Activated CD8-positive, alpha-beta memory T cell treated with anti-CD3 and anti-CD28 coated beads, Interleukin-2, amount 50 U/mL, for 1 hour (primary cell): Measurements from ENCODE around the gene PNMA8B.
"Not testable (repeated sequence)": the region's sequence is repeated elsewhere in the genome, so short reads cannot be mapped to it uniquely, and the experiment has no call there.

ENCODE experiments used
- DNase-seq: peaks from one replicate; pipeline ENCODE4 v3.0.0-alpha.2; 2020; ENCODE audit errors: extremely low read depth

PNMA8B gene, protein sequence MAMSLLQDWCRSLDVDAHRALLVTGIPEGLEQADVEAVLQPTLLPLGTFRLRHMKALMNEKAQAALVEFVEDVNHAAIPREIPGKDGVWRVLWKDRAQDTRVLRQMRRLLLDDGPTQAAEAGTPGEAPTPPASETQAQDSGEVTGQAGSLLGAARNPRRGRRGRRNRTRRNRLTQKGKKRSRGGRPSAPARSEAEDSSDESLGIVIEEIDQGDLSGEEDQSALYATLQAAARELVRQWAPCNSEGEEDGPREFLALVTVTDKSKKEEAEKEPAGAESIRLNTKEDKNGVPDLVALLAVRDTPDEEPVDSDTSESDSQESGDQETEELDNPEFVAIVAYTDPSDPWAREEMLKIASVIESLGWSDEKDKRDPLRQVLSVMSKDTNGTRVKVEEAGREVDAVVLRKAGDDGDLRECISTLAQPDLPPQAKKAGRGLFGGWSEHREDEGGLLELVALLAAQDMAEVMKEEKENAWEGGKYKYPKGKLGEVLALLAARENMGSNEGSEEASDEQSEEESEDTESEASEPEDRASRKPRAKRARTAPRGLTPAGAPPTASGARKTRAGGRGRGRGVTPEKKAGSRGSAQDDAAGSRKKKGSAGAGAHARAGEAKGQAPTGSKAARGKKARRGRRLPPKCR

DNA sequence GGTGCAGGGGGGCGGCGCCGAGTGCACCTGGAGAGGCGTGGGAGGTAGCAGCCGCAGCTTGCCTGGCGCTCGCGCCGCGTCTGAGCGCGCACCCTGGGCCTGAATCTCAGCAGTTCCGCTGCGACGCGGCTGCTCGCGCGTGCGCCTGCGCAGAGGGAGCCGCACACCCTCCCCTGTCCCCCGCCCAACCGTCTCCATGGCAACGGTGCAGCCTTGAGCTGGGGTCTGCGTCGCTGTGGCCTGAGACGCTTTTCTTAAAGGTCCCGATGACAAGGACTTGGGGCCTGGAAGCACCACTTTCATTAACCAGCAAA lies at the start of gene PNMA8B:
Gene PNMA8B, minus strand, starts transcription at position 82 of the 314 bp plus-strand sequence. CDS start 402 bp downstream, outside the sequence.
- DNase-seq = no peak

DNA sequence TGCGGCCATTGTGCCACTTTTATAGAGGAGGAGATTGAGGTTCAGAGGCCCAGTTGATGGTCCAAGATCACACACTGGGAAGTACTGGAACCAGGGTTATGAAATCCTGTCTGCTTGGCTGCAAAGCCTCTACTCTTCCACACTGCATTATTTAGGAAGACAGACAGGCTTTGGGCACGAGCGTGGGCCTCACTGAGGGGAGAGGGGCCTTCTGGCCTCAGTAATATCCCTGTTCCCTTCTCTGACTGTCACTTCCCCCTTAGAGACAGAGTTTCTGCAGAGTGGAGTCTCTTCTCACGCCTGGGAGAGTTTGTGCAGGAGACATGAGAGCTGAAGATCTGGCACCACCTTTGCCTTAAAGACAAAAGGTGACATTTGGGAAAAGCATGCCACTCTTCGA lies 49.0 kb upstream of the PNMA8B start:
- no peak for DNase-seq

DNA sequence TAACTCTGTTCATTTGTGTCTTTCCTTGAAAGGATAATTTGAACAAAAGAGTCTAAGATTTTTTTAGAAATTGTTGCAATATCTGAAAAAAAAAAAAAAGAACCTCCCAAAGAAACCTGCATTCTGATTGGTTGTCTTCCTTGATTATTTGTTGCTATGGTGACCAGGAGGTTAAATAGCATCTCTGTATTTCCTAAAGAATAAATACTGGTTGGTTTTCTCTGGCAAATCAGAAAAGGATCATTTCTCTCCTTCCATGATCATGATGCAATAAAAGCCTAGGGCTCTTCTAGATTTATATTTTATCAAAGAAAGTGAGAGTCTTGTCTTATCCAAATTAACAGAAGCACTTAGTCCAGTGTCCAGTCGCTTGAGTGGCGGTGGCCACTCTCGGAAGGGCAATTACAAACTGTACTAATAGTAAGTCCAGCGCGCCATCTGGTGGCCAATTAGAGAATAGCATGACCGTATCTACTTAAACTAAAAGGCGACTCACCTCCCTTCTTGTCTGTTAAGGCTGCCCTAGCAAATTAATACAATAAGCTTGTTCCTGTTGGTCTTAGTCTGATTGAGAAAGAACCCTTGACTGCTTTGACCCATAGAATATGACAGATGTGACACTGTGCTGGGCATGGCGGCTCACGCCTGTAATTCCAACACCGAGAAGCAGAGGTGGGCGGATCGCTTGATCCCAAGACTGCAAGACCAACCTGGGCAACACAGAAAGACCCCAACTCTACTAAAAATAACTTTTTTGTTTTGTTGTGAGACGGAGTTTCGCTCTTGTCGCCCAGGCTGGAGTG lies 47.0 kb upstream of the PNMA8B start:
- peak; percentile 48 for DNase-seq

DNA sequence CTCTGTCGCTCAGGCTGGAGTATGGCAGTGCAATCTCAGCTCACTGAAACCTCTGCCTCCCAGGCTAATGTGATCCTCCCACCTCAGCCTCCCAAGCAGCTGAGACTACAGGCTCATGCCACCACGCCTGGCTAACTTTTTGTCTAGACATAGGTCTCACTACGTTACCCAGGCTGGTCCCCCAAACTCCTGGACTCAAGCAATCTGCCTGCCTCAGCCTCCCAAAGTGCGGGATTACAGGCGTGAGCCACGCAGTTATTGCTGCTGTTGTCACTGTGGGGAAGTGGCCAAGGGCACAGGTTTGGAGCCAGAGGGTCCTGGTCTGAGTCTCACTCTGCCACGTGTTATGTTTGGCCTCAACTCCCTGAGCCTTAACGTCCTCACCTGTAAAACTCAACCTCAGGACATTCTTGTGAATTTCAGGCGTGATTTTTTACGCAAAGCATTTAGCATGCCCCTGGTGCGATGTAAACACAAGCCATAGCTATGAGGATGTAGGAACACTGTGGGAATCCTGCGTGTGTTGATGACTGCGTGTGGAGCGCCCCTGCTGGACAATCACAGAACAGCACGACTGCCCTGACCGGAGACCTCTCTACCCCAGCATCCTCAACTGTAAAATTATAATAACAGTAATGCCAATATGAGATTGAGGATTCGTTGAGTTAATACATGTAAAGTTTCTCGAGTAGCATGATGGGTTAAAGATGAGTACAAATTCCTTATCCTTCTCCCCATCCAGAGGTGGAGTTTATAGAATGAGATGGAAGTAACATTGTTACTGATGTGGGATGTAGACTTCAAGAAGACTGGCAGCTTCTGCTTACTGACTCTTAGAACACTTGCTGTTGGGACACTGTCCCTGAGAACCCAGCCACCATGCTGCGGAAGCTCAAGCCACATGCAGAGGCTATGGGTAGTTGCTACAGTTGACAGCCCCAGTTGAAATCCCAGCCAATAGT lies 41.8 kb upstream of the PNMA8B start:
- DNase-seq = no peak

DNA sequence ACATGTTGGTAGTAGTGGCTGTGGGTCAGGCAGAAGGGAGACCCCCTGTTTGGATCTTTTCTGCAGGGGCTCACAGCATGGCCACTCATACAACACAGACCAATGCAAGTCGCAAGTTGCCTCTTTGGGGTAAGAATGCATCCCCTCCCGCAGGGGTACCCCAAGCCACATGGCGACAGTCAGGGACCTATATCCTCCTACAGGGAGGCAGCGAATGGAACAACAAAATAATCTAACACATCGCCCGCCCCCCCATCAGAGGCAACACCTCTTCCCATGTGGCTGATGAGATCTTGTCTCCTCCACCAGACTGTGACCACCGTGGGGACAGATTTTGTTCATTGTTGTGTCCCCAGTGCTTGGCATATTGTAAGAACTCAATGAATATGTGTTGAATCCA lies 40.7 kb upstream of the PNMA8B start:
- DNase-seq = no peak

DNA sequence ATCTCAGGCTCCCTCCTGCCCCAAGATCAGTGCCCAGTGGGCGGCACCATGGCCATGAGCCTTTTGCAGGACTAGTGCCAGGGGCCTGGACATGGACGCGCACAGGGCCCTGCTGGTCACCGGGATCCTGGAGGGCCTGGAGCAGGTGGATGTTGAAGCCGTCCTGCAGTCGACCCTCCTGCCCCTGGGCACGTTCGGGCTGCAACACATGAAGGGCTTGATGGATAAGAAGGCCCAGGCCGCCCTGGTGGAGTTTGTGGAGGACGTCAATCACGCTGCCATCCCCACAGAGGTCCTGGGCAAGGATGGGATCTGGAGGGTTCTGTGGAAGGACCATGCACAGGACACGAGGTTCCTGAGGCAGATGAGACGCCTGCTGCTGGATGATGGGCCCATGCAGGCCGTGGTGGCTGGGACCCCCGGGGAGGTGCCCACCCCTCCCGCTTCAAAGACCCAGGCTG lies 38.0 kb upstream of the PNMA8B start:
- DNase-seq = no peak

DNA sequence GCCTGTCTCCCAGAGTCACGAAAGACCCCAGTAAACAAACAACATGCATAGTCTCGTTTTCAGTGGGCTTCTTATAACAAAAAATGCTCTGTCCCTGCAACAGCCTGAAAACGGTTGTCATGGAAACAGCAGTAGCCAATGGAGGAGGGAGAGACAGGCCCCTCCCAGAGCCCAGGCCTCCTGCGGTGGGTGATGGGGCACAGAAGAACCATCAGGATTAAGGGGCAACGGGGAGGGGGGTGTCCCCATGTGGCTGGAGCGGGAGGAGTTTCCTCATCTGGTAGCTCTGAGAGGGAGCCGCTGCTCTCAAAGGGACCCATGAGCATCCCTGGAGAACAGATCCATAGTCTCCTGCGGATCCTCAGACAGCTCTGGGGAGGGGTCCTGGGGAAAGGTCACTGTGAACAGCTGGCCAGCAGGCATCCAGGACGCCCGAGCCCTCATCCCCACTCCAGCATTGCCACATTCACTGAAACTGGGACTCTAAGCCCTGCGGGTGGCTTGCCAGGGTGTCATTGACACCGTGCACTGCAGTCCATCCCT lies 37.5 kb upstream of the PNMA8B start:
- DNase-seq = no peak

DNA sequence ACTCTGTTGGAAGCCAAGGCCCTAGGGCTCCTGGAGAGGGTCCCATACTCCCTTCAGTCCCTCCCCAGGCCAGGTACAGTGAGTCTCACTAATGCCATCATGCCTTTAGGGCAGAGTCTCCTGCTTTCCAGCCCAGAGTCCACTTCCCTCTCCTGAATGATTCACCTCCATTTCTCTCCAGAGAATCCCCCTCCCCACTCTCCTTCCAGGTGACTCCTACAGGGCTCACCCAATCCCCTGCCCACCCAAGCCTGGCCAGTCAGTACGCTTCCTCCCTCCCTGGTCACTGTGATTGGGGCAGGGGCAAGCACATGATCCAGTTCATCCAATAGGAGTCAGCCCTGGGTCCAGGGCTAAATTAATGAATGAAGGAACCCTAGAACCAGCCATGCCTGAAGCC lies 35.0 kb upstream of the PNMA8B start:
- no peak for DNase-seq

DNA sequence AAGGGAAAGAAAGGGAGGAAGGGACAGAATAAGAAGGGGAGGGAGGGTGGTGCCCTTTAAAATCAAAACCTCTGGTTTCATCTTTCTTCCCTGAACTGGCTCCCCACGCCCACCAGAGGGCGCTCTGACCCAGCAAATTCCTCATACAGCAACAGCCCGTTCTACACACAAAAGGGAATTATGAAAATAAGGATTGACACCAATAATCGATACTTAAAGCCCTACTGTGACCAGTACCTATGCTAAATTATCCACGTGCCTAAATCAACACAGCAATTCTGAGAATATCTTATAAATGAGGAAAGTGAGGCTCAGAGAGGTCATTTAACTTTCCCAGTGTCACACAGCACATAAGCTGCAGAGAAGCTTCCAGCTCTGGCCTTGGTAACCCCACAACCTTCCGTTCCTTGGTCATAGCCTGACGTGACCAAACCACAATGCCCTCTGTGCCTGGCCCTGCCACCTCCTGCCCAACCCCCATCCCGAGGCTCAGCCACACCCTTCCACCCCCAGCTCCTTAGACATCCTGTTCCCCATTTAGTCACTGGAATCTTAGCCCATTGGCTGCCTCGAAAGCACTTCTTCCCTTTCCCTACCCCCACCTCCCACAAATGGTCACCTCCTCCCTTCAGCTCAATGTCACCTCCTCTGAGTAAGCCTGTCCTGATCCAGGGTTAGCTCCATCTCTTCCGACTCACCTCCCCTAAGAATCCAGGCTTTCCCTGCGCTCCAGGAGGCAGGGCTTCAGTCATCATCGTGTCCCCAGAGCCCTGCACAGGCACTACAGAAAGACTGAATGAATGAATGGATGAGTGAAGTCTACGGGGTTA lies 34.2 kb upstream of the PNMA8B start:
- DNase-seq = peak; percentile 41

DNA sequence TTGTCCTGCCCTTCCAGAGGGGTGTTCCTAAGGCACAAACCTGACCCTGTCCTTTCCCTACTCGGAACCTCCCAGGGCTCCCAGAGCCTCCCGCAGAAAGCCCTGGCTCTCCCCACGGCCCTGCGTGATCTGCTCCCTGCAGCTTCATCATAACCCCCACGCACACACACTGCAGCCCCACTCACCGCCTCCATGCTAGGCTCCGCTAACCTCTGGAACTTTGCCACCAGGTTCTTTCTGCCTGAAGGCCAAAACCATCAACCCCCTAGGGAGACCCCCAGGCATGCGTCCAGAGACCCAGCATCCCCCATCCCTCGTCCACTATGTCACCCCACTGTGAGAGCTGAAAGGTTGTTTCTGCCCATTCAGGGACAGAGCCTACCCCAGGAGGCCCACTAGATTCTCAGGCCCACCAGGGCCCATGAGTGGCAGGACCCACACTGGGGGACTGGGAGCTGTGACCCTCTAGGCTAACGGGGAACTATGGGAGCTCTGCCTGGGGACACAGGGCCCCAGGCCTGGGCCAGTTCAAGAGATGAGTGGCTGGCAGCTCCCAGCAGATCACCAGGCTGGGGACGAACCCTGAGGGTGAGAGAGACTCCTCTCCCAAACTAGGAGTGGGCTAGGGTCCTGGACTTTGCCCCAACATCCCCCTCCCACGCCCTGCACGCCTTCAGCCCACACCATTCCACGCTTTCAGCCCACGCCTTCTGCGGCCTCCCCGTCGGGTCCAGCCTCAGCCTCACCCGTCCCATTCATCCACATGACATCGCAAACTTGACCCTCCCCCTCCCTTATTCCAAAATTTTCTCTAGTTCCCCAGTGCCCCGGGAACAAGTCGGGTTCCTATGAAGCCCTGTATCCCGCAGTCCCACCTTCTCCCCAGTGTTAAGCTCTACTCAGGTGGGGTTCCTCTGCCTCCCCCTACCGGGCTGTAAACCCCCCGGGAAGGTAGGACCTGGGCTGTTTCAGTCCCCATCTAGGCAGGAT lies 33.2 kb upstream of the PNMA8B start:
- DNase-seq = no peak

DNA sequence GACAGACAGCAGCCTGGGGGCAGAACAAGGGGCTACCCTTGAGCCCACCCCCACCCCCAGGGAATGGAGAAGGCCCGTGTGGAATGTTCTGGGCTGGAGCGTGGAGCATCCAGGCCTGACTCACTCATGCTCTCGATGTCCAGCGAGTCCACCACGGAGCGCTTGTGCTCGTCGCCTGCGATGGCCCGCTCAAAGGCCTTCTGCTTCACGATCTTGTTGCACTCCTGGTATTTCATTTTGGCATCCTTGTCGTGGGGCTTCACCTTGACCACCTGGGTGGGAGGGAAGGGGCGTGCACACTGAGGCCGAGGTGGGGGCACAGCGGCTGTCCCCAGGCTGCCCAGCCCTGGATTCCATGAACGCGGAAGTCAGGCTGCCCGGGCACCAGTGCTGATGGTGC lies 31.1 kb upstream of the PNMA8B start:
- not testable (repeated sequence) for DNase-seq

DNA sequence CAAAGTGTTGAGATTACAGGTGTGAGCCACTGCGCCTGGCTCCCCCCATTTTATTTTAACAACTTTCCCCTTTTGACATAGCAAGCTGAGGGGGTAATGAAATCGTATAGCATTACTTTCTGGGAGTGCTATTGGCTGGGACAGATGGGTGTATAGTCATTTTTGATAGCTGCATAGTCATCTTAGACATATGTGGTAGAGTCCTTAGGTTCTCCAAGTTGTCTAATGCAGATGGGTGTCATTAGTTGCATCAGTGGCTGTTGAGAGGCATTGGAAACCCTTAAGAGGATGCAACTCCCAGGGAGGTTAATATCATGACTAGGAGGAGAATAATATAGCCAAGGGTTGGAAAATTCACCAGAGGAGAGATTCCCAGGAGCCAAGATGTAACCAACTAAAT lies 28.6 kb upstream of the PNMA8B start:
- no peak for DNase-seq

DNA sequence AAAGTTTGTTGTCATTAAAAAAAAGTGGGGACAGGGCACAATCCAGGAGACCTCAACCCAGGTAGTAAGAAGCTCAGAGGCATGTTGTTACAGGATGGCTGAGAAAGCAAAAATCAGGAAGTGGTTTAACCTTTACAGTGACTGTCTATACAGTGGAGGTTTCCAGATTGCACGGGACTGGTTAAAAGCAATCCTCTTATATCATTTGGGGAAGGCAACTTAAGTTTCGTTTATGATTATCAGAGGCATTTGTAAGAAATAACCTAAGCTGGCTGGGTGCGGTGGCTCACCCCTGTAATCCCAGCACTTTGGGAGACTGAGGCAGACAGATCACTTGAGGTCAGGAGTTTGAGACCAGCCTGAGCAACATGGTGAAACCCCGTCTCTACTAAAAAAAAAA lies 27.3 kb upstream of the PNMA8B start:
- not testable (repeated sequence) for DNase-seq

DNA sequence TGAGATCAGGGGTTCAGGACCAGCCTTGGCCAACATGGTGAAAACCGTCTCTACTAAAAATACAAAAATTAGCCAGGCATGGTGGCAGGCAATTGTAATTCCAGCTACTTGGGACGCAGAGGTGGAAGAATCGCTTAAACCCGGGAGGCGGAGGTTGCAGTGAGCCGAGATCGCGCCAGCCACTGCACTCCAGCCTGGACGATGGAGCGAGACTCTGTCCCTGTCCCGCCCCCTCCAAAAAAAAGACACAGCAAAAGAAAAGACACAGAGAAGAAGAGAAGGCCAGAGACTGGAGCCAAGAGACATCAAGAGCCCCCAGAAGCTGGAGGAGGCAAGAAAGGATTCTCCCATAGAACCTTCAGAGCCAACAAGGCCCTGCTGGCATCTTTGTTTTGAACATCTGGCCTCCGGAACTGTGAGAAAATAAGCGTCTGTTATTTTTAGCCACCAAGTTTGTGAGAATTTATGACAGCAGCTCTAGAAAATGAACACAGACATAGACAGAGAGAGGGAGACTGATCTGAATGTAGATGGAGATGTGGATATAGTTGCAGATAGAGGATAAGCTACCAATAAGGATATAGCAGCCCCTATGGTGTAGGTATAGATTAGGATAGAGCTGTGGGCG lies 25.7 kb upstream of the PNMA8B start:
- no peak for DNase-seq

DNA sequence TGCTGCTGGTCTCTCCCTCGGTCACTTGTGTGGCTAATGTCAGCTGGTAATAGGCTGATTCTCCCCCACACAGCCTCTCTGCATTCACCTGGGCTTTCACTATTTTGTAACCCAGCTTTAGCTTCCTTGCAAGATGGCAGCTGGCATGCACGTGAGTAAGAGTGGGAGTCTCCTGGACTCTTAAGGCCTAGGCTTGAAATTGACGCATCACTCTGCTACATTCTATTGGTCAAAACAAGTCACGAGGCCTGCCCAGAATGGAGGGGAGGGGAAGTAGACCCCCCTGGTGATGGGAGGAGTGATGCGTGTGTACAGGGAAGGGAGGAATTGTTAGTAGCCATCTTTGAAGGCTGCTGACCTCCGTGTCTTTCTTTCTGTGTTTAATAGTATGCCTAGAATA lies 24.9 kb upstream of the PNMA8B start:
- no peak for DNase-seq

DNA sequence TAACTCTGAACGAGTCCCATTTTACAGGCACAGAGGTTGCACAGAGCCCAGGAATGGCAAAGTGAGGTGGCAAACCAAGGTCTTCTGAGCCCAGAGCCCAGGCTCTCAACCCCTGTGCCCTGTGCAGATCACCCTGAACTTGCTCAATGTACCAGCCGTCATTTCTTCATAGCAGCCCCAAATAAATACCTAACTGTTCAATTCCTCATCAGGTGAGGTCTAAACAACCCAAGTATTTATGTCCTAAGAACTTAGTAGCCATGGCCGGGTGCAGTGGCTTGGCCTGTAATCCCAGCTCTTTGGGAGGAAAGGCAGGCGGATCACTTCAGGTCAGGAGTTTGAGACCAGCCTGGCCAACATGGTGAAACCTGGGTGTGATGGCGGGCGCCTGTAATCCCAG lies 21.8 kb upstream of the PNMA8B start:
- DNase-seq = no peak

DNA sequence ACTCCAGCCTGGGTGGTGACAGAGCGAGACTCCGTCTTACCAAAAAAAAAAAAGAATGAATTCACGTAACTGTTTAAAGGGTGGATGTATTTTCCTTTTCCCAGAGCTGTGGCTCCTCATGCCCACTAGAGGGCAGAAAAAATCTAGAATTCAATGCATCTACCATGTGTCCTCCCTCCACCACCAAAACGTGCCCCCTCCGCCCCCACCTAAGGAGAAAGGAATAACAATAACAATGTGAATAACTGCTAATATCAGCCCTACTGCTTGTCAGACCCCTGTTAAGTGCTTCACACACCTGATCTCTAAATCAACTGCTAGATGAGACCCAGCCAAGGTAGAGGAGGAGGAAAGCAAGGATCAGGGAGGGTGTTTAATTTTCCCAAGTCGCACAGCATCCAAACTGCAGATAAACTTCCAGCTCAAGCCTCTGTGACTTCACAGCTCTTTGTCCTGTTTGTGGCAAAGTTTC lies 20.2 kb upstream of the PNMA8B start:
- no peak for DNase-seq

DNA sequence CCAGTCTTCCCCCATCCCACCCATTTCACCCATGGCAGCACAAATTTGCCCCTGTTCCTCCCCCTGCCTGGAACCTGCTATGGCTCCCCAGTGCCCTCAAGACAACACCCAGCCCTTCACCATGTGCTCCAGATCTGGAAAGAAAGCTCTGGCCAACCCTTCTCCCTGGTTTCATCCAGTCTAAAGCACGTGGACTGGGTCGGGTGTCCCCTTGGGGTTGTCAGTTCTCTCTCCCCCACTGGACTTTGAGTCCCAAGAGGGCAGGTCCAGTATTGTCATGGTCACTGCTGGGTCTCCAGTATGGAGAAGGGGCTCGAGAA lies 19.6 kb upstream of the PNMA8B start:
- no peak for DNase-seq
